A549 (cell line): ENCODE results near the gene NACC2. TPM values are rescaled to one million over a fixed set of nuclear protein-coding genes. Genes with fewer than 3 reads are reported as not detected.
A peak's percentile ranks its signal among the peaks of the same experiment; 100 is the strongest.

Experiments
- ATAC-seq, 2 experiments: fragments of 200-7000 bp in 1 of 2; fragments of >200 bp in 1 of 2; cut with Nextera tagmentation in 1 of 2; cut with Tn5 transposase in 1 of 2; 3 replicates each; pipeline versions ENCODE4 v1.8.0 to v1.9.1; 2018 to 2020; ENCODE audit warnings: mild to moderate bottlenecking in 1 of 2, moderate library complexity in 1 of 2
- CTCF ChIA-PET: fragments of 300-600 bp; sonication (Branson Sonifier 250); formaldehyde crosslinking; extraction: SDS; loops from one replicate; lab custom pipeline; 2021; ENCODE audit warnings: antibody characterized with exemption, inconsistent platforms; lab: Yijun Ruan, JAX
- POLR2A ChIA-PET: fragments of 350-600 bp; formaldehyde crosslinking; extraction: SDS; loops from one replicate; lab custom pipeline; 2021; ENCODE audit warnings: antibody characterized with exemption, inconsistent platforms; lab: Yijun Ruan, JAX
- DNase-seq, 2 experiments: peaks; one replicate each; pipeline versions ENCODE4 v3.0.0 to v3.0.0-alpha.2; 2011 to 2016; ENCODE audit warnings: low read depth in 1 of 2, low spot score in 1 of 2
- FAIRE-seq: peaks from 2 replicates; lab custom pipeline; 2011; peaks lifted over from hg19 to GRCh38; lab: Jason Lieb, UNC
- H3K27ac ChIP-seq, 2 experiments: fragments of >200 bp; sonication (Bioruptor Twin); formaldehyde crosslinking; 3 replicates each; pipeline ENCODE4 v1.5.1; 2016 to 2017
- H3K4me1 ChIP-seq: fragments of >200 bp; sonication (Bioruptor Twin); formaldehyde crosslinking; 3 replicates; pipeline ENCODE4 v1.6.1; 2016
- H3K4me2 ChIP-seq: fragments of >200 bp; sonication (Bioruptor Twin); formaldehyde crosslinking; 3 replicates; pipeline ENCODE4 v1.6.1; 2016
- H3K4me3 ChIP-seq: fragments of >200 bp; sonication (Bioruptor Twin); formaldehyde crosslinking; 3 replicates; pipeline ENCODE4 v1.5.1; 2016
- H3K9me3 ChIP-seq: fragments of >200 bp; sonication (Bioruptor Twin); formaldehyde crosslinking; 3 replicates; pipeline ENCODE4 v1.6.1; 2016
- BHLHE40 ChIP-seq: IDR thresholded peaks from 2 replicates; pipeline ENCODE4 v1.6.1; 2012; ENCODE audit warnings: low read depth, low read length, inconsistent platforms
- CEBPB ChIP-seq, 2 experiments: fragments of >200 bp in 1 of 2; sonication (Bioruptor Twin) in 1 of 2; formaldehyde crosslinking in 1 of 2; IDR thresholded peaks; 2 replicates each; pipeline ENCODE4 v1.6.1; 2012 to 2016
- CTCF ChIP-seq: fragments of >200 bp; sonication (Bioruptor Twin); formaldehyde crosslinking; IDR thresholded peaks from 3 replicates; pipeline ENCODE4 v1.5.1; 2016
- EHF ChIP-seq: fragments of 250-450 bp; sonication (Bioruptor Pico); IDR thresholded peaks from 2 replicates; pipeline ENCODE4 v1.5.0; 2020; ENCODE audit warnings: mild to moderate bottlenecking
- ELK1 ChIP-seq: fragments of 150-350 bp; IDR thresholded peaks from 2 replicates; pipeline ENCODE4 v1.6.1; 2014; ENCODE audit warnings: low read depth, mild to moderate bottlenecking, low read length
- FOSB ChIP-seq: fragments of 250-450 bp; sonication (Bioruptor Pico); IDR thresholded peaks from 2 replicates; pipeline ENCODE4 v1.5.0; 2020; ENCODE audit warnings: mild to moderate bottlenecking, moderate library complexity
- HDAC2 ChIP-seq: fragments of 200-600 bp; sonication (generic); IDR thresholded peaks from 2 replicates; pipeline ENCODE4 v1.6.1; 2016
- HEYL ChIP-seq: fragments of 250-450 bp; sonication (Bioruptor Pico); IDR thresholded peaks from 2 replicates; pipeline ENCODE4 v1.8.0; 2021; ENCODE audit warnings: mild to moderate bottlenecking, moderate library complexity
- HOXB13 ChIP-seq: fragments of 250-450 bp; sonication (Bioruptor Pico); IDR thresholded peaks from 2 replicates; pipeline ENCODE4 v1.5.0; 2020; ENCODE audit warnings: low read depth, mild to moderate bottlenecking, moderate library complexity
- HOXB5 ChIP-seq: fragments of 250-450 bp; sonication (Bioruptor Pico); IDR thresholded peaks from 2 replicates; pipeline ENCODE4 v1.5.0; 2020; ENCODE audit warnings: mild to moderate bottlenecking, moderate library complexity
- MAX ChIP-seq: IDR thresholded peaks from 2 replicates; pipeline ENCODE4 v1.6.1; 2012
- MAZ ChIP-seq: fragments of 150-350 bp; IDR thresholded peaks from 2 replicates; pipeline ENCODE4 v1.6.1; 2014; ENCODE audit warnings: antibody characterized with exemption, low read depth, low read length, borderline replicate concordance
- NPAS2 ChIP-seq: fragments of 250-450 bp; sonication (Bioruptor Pico); IDR thresholded peaks from 2 replicates; pipeline ENCODE4 v1.8.0; 2022; ENCODE audit warnings: mild to moderate bottlenecking, moderate library complexity, borderline replicate concordance
- NR3C1 ChIP-seq: fragments of >200 bp; sonication (Bioruptor Twin); formaldehyde crosslinking; IDR thresholded peaks from 3 replicates; pipeline ENCODE4 v1.6.1; 2017
- PHF8 ChIP-seq: fragments of 200-600 bp; sonication (generic); IDR thresholded peaks from 2 replicates; pipeline ENCODE4 v1.6.1; 2016; ENCODE audit warnings: low read depth, mild to moderate bottlenecking, antibody characterized with exemption, moderate library complexity, borderline replicate concordance
- POLR2A ChIP-seq: IDR thresholded peaks from 2 replicates; pipeline ENCODE4 v1.6.1; 2012; ENCODE audit warnings: mild to moderate bottlenecking, low read length
- RAD21 ChIP-seq, 2 experiments: fragments of >200 bp in 1 of 2; sonication (Bioruptor Twin) in 1 of 2; formaldehyde crosslinking in 1 of 2; IDR thresholded peaks in 1 of 2; conservative IDR thresholded peaks in 1 of 2; 2 replicates in 1 of 2; 3 replicates in 1 of 2; pipeline ENCODE4 v1.6.1; 2012 to 2018; ENCODE audit warnings: inconsistent platforms in 1 of 2
- RNF2 ChIP-seq: fragments of 200-600 bp; sonication (generic); IDR thresholded peaks from 2 replicates; pipeline ENCODE4 v1.6.1; 2016; ENCODE audit warnings: low read depth, mild to moderate bottlenecking, antibody characterized with exemption, moderate library complexity, borderline replicate concordance
- SMC3 ChIP-seq: fragments of >200 bp; sonication (Bioruptor Twin); formaldehyde crosslinking; IDR thresholded peaks from 3 replicates; pipeline ENCODE4 v1.6.1; 2018; ENCODE audit warnings: inconsistent platforms
- TP53 ChIP-seq: fragments of 250-450 bp; sonication (Bioruptor Pico); IDR thresholded peaks from 2 replicates; pipeline ENCODE4 v1.5.0; 2021; ENCODE audit warnings: mild to moderate bottlenecking, moderate library complexity
- ZNF302 ChIP-seq: fragments of 250-450 bp; sonication (Bioruptor Pico); IDR thresholded peaks from 2 replicates; pipeline ENCODE4 v1.9.0; 2021; ENCODE audit warnings: inconsistent platforms, mild to moderate bottlenecking, moderate library complexity
- ZSCAN20 ChIP-seq: fragments of 250-450 bp; sonication (Bioruptor Pico); IDR thresholded peaks from 2 replicates; pipeline ENCODE4 v1.8.0; 2022; ENCODE audit warnings: mild to moderate bottlenecking, moderate library complexity
- WGBS: methylation state at CpG from one replicate; pipeline ENCODE4 v1.1.6; 2017; ENCODE audit errors: missing lambda C conversion rate; 5-methylcytosine and 5-hydroxymethylcytosine counted together
- polyA plus RNA-seq, 4 experiments: library from polyadenylated mRNA; depleted of rRNA in 3 of 4; stranded (reverse); fragments of >200 nt; fragmentation: RNase III in 1 of 4; extraction: RNeasy Plus Mini Kit Qiagen cat#74134 plus additional on column Dnase treatment in 1 of 4; gene quantifications; 2 replicates in 3 of 4; 3 replicates in 1 of 4; pipeline ENCODE4 v1.2.3, GENCODE V29; 2011 to 2017

The NACC2 gene
- polyA plus RNA-seq, 2 of the 4 experiments (the other 2 are of a cell fraction) = 16.1 to 28.4 TPM

GRCh38 chr9:136143215-136144001 is 48.3 kb upstream of the NACC2 start:
- H3K9me3 ChIP-seq = no peaks in the 10 kb centered on the region
- H3K27ac ChIP-seq = no peak overlapping the region
- peak in 1 of 2 experiments; percentile 34; a peak in 1 of 4 replicates for TF ChIP-seq CEBPB (IDR thresholded peaks at IDR 0.05)
- TF ChIP-seq CTCF = peak; percentile 45
- no peak for TF ChIP-seq NR3C1
- TF ChIP-seq RAD21 (conservative IDR thresholded peaks at IDR 0.05 in 1 of 2, IDR thresholded peaks at IDR 0.05 in 1 of 2) = peak in 1 of 2 experiments; percentile 62; a peak in 3 of 5 replicates
- TF ChIP-seq RNF2 = no peak
- peak; percentile 41; the same call in 1 of the 3 replicates for TF ChIP-seq SMC3
- ATAC-seq = peak; percentile 40 to 79; a peak in 3 of 6 replicates
- WGBS = 47% methylated on average over 7 of the region's 16 CpGs
- no peak overlapping the region for H3K4me2 ChIP-seq
- ChIA-PET POLR2A (no interaction called here), CTCF (interaction anchor here (0.8 to 4.4 kb wide), 11 partner anchors 8 to 135 kb away, joined by 3 to 18 read pairs (median 4); no protein-coding TSS in a partner anchor)
- H3K4me3 ChIP-seq = no peak overlapping the region
- DNase-seq = peak in 1 of 2 experiments; percentile 60
- no peaks in the 10 kb centered on the region for H3K4me1 ChIP-seq
- FAIRE-seq = no peak

GRCh38 chr9:136142859-136143214 is 47.7 kb upstream of the NACC2 start:
- FAIRE-seq = no peak
- TF ChIP-seq MAX = no peak
- no peak for TF ChIP-seq TP53 (CRISPR knock-in tag)
- no peak for TF ChIP-seq CTCF
- TF ChIP-seq NPAS2 (CRISPR knock-in tag) = no peak
- no peak for TF ChIP-seq ZNF302 (CRISPR knock-in tag)
- TF ChIP-seq ZSCAN20 = no peak
- TF ChIP-seq HOXB5 (CRISPR knock-in tag) = no peak
- TF ChIP-seq MAZ = no peak
- TF ChIP-seq HOXB13 = no peak
- TF ChIP-seq PHF8 = no peak
- no peak for TF ChIP-seq FOSB
- no peak for TF ChIP-seq ELK1
- TF ChIP-seq RAD21 (conservative IDR thresholded peaks at IDR 0.05 in 1 of 2, IDR thresholded peaks at IDR 0.05 in 1 of 2) = no peak
- TF ChIP-seq POLR2A = no peak
- TF ChIP-seq HEYL = no peak
- TF ChIP-seq HDAC2 = no peak
- no peak for TF ChIP-seq EHF (CRISPR knock-in tag)
- no peak for TF ChIP-seq BHLHE40
- 33% methylated on average over 10 of the region's 13 CpGs for WGBS
- DNase-seq = no peak
- ChIA-PET POLR2A (no interaction called here), CTCF (interaction anchor here (1.2 to 4.4 kb wide), 5 partner anchors 15 to 124 kb away, joined by 4 to 18 read pairs (median 4); no protein-coding TSS in a partner anchor)
- Histone ChIP-seq H3K27ac (no peak overlapping the region), H3K9me3 (no peaks in the 10 kb centered on the region), H3K4me3 (no peak overlapping the region), H3K4me1 (no peaks in the 10 kb centered on the region), H3K4me2 (no peak overlapping the region)
- no peak for ATAC-seq
